GM19468 (cell line): ENCODE results near the gene BTBD16.

Experiments
- ATAC-seq: cut with Tn5 transposase; IDR thresholded peaks from one replicate; pipeline ENCODE4 v1.9.1; 2021; ENCODE audit warnings: mild to moderate bottlenecking, moderate library complexity, moderate number of reproducible peaks; ENCODE audit not compliant: unreplicated experiment; ENCODE audit errors: extremely low read depth

BTBD16 gene

DNA sequence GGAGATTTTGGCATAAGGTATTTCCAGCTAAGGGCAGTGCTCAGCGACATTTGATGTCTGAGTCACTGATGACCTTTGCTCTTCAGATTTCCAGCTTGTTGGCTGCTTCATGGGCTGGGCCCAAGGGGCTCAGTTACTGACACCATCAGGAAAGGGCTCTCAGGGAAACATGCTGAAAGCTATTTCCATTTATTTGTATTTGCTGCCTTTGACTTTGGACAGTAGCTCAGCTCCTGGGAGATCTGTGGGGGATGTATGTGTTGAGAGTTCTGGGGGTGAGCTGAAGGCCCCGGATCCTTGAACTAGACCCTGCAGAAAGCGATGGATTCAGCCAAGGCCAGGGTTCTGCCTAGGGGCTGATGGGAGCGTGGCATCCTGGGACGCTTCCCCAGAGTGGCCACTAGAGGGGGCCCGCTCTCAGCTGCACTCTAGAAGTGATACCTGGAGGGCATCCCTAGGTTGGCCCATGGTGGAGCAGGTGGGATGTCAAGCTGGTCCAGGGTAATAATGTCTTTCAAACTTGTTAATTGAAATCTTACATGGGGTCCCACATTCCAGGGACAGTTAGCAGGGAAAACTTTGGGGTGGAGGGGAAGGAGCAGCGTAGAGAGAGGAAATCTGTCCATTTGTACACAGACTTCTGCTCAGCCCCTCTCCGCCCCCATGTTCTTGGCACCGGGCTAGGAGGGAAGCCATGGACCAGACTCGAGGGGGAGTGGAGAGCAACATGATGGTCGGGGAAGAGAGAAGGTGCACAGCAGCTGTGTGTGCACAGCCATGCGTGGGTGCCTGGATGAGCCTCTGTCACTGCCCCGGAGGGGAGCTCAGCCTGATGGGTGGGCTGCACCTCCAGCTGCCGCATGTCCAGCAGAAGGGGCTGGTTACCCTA, 3.0 kb upstream of the BTBD16 start:
- ATAC-seq: peak; percentile 52

- ATAC-seq: no peak
Observed at GRCh38 chr10:122269059-122269687, 1.9 kb upstream of the BTBD16 start.

DNA sequence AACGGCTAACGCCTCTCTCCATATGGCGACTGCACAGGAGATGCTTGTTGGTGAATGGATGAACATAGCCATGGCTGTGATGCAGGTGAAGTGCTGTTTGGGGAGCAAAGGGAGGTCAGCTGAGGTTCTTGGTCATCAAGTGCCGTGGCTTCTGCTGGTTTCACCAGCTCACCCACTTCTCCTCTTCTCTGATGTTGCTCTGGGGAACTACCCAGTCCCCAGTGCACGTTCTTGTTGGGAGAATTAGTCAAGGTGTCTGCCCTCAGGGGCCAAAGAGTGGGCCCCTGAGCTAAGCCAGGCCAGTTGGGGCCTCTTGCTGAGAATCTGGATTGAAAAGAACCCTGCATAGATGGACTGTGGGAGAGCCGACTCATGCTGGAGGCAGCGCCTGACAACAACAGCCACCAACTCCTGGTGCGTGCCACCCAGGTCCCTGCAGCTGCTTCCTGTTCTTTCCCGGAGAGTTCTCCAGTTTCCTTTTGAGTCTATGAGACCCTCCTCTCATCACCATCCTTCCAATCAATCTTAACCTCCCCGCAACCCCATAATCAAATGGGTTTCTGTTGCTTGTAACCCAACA, 3.0 kb downstream of the BTBD16 start:
- ATAC-seq: no peak

GRCh38 chr10:122276611-122277208, 5.6 kb downstream of the BTBD16 start:
- no peak for ATAC-seq

DNA sequence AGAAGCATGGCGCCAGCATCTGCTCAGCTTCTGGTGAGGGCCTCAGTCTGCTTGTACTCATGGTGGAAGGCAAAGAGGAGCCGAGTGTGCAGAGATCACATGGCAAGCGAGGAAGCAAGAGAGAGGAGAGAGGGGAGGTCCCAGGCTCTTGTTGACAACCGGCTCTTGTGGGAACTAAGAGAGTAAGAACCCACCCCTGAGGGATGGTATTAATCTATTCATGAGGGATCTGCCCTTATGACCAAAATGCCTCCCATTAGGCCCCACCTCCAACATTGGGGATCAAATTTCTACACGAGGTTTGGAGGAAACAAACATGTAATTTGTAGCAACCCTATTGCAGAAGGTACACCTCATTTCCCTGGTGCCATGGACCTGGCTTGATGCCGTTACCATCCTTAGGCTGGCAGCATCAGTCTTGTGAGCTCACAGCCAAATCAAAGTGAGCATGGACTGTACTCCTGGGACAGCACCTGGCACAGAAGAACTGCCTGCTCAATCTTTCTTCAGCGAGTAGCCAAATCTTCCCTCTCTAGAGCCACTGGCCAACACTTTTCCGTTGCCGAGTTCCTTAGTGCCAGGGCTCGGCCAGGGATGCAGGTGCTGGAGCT, 6.5 kb downstream of the BTBD16 start:
- ATAC-seq: no peak

- ATAC-seq: no peak
Observed at GRCh38 chr10:122279725-122280141, 8.6 kb downstream of the BTBD16 start.

GRCh38 chr10:122280156-122280555, 9.1 kb downstream of the BTBD16 start:
- ATAC-seq: no peak

DNA sequence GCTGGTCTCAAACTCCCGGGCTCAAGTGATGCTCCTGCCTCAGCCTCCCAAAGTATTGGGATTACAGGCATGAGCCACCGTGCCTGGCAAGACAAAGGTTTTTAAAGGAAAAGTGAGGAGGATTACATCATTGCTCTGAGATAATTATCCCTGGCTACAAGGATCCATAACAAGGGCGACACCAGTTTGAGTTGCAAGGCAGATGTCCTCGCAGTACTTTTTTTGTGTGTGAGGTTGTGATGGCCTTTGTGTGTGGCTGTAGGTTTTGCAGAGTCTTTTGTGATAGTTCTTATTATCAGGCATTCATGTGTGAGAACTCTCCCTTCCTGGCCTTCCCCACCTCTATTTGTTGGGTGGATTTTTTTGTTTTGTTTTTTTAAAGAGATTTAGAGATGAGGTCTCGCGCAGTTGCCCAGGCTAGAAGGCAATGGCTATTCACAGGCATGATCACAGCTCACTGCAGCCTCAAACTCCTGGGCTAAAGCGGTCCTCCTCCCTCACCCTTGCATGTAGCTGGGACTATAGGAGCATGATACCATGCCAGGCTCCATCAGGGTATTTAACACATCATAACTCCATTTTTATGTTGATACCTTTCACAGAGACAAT, 10.0 kb downstream of the BTBD16 start:
- no peak for ATAC-seq

DNA sequence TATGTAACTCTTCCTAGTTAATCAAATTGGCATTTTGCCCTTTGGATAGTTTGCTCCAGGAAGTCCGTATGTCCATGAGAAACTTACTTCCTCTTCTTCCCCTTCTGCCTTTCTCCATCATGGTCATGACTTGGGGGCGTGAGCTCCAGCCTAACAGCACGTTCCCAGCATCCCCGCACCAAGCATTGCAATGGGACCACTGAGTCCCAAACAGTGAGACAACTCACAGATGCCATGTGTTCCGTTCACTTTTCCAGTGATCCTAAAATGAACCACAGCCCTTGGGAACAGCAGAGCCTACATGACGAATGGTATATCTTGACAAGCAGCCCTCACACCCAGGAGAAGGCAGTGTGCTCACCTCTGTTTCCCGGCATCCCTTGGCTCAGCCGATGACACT, 10.7 kb downstream of the BTBD16 start:
- ATAC-seq: no peak

DNA sequence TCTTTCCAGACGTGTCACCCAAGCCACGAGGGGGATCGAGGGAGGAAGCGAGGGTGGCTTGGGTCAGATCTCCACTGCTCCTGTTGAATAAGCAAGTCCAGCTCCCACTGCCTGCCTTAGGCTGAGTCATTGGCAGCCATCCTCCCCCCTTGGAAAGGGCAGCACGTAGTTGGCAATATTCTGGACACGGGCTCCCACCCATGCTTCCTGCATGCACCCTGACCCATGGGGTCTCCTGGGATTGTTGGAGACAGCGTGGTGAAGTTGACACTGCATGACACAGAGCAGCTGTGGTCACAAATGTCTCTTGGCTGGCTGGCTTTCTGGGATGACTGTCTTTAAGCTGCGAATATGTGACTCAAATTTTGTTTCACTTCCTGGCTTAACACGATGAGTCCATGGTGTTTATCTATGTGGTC, 11.2 kb downstream of the BTBD16 start:
- no peak for ATAC-seq

DNA sequence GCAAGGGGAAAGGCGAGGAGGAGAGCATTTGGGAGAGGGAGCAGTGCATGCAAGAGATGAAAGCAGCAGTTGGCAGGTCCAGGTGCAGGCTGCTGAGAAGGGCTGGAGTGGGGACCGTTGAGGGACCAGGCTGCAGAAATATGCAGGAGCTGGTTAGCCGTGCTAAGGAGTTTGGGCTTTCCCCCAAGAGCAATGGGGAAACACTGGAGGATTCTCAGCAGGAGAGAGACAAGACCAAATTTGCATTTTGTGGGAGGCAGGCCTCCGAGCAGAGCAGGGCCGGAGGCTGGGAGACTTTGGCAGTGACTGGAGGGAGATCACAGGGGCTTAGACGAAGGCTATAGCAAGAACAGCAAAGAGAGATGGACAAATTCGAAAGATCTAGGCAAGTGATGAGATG, 11.8 kb downstream of the BTBD16 start:
- no peak for ATAC-seq

GRCh38 chr10:122285506-122286444, 14.7 kb downstream of the BTBD16 start:
- ATAC-seq: no peak

DNA sequence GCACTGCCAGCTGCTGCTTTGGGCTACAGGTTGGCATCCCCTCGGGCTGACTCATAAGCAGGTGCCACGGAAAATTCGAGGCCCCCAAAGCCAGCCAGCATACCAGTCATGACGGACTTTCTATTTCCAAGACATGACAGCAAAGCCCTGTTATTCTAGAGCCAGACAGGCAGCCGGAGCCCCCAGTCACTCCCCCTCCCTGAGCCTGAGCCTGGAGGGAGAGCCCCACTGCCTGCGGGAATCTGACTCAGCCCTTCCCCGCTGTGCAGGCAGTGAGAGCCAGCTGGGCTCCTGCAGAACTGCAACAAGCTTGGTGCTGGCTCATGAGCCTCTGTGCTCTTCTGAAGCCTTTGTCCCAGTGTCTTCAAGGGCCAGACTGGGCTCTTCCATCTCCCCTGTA, 15.8 kb downstream of the BTBD16 start:
- no peak for ATAC-seq

GRCh38 chr10:122287570-122287969, 16.5 kb downstream of the BTBD16 start:
- ATAC-seq: no peak

DNA sequence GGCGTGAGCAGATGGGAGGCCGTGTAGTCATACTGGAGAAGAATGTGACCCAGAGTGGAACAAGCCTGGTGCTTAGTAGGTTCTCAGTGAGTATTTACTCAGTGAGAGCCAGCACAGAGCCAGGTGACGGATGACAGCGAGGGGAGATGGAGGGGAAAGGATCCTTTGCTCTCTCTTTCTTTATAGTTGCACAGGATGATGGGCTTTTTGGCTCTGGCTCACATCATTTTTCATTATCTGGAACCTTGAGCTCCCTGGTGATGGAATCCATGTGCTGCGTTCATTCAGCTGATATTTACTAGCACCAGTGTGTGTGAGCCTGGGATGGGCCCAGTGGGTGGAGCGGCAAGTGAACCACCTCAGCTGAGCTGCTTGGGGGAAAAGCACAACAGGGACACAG, 17.2 kb downstream of the BTBD16 start:
- ATAC-seq: no peak

DNA sequence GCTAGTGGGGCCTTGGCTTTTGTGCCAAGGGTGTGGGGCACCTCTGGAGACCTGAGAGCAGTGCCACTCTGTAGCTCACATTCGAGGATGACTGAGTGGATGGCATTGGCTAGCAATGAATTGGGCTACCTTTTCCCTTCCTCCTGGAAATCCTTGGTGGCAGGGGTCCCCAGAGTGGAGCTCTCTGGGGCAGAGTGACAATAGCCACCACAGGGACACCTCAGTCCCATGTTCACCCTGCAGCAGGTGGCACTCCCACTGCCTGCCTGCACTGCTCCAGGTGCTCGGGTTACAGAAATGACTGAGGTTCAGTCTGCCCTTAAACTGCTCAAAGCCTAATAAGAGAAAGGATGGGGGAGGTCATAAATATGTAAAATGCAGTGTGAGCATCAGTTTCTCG, 17.8 kb downstream of the BTBD16 start:
- ATAC-seq: no peak

- ATAC-seq: no peak
Observed at GRCh38 chr10:122290334-122290733, 19.2 kb downstream of the BTBD16 start.

DNA sequence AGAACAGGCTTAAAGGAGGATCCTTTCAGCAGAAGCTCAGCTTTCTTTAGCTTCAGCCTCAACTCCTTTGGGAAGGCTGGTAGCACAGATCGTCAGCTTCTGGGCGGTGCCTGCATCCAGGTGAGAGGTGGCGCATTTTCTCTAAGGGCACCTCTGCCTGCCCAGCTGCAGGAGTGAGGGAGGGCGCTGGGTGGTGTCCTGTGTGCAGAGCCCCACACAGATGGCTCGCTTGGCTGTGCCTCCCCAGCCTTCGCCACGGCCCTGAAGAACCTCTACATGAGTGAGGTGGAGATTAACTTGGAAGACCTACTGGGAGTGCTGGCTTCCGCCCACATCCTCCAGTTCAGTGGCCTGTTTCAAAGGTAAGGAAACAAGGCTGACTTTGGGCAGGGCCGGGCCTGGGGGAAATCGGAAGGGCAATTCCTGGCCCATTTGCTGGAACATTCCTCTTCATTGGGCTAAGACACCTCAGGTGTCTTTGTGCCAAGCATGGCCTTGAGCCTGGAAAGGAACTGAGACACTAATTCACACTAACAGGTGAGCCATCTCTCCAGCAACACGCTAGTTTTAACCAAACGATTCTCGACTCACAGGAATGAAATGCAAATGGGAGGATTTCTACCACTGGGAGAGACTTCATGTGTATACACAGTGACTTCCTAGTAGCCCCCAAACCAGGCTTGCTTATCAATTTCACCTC, 19.9 kb downstream of the BTBD16 start:
- ATAC-seq: no peak
